K562 (cell line): ENCODE data around the gene PARK7. TPM values are rescaled to one million over a fixed set of nuclear protein-coding genes. Genes with fewer than 3 reads are reported as not detected.
A peak's percentile ranks its signal among the peaks of the same experiment; 100 is the strongest.

Experiments
- ATAC-seq: fragments of 200-7000 bp; cut with Tn5 transposase; 3 replicates; pipeline ENCODE4 v1.9.1; 2020; ENCODE audit warnings: moderate library complexity
- BruUV-seq: library from RNA; stranded (reverse); fragments of 400-500 nt; replicated peaks from 2 replicates; lab custom pipeline; 2021; lab: Mats Ljungman, UMichigan
- CTCF ChIA-PET: fragments of 300-600 bp; formaldehyde crosslinking; extraction: SDS; loops from one replicate; lab custom pipeline; 2021; ENCODE audit warnings: low intra/inter-chr PET ratio; lab: Yijun Ruan, JAX
- POLR2A ChIA-PET: fragments of 300-600, 350-650 bp; sonication (Branson Sonifier 250); formaldehyde crosslinking; extraction: SDS; loops from one replicate; lab custom pipeline; 2021; ENCODE audit warnings: antibody characterized with exemption, inconsistent platforms; lab: Yijun Ruan, JAX
- DNase-seq, 4 experiments: peaks; one replicate each; pipeline versions ENCODE4 v3.0.0 to v3.0.0-alpha.2; 2011 to 2018; ENCODE audit warnings: low spot score in 3 of 4, mixed read lengths in 3 of 4; ENCODE audit errors: extremely low read depth in 1 of 4
- FAIRE-seq: peaks from 2 replicates; lab custom pipeline; 2011; peaks lifted over from hg19 to GRCh38; lab: Jason Lieb, UNC
- H2AFZ ChIP-seq: 2 replicates; pipeline ENCODE4 v1.6.0; 2011; ENCODE audit warnings: low read depth, low read length, control low read depth, inconsistent platforms
- H3K27ac ChIP-seq: fragments of 200-600 bp; 3 replicates; pipeline ENCODE4 v1.8.0; 2011; ENCODE audit warnings: low read depth, mild to moderate bottlenecking, control low read depth, inconsistent platforms, low read length, moderate library complexity, mixed read lengths; ENCODE audit errors: extremely low read depth
- H3K27me3 ChIP-seq, 2 experiments: fragments of 300-600 bp in 1 of 2; 2 replicates in 1 of 2; 3 replicates in 1 of 2; pipeline versions ENCODE4 v1.6.0 to v1.8.0; 2011; ENCODE audit warnings: inconsistent platforms in 2 of 2, low read length in 2 of 2, mild to moderate bottlenecking in 1 of 2, mixed read lengths in 1 of 2, moderate library complexity in 1 of 2; ENCODE audit not compliant: control insufficient read depth in 2 of 2, insufficient read depth in 2 of 2
- H3K36me3 ChIP-seq: fragments of 300-600 bp; 3 replicates; pipeline ENCODE4 v1.8.0; 2011; ENCODE audit warnings: mild to moderate bottlenecking, low read length, inconsistent platforms; ENCODE audit not compliant: control insufficient read depth, insufficient read depth
- H3K4me1 ChIP-seq, 2 experiments: fragments of 200-600 bp in 1 of 2; replicated peaks in 1 of 2; 2 replicates in 1 of 2; 3 replicates in 1 of 2; pipeline versions ENCODE4 v1.5.1 to v1.8.0; 2011; ENCODE audit warnings: inconsistent platforms in 2 of 2, low read length in 2 of 2, mild to moderate bottlenecking in 1 of 2, mixed read lengths in 1 of 2, moderate library complexity in 1 of 2; ENCODE audit not compliant: control insufficient read depth in 2 of 2, insufficient read depth in 2 of 2
- H3K4me2 ChIP-seq: 2 replicates; pipeline ENCODE4 v1.6.1; 2011; ENCODE audit warnings: low read length, control low read depth, inconsistent platforms, mixed read lengths; ENCODE audit not compliant: insufficient read depth
- H3K4me3 ChIP-seq: fragments of 200-600 bp; sonication (generic), shearing (Covaris generic); 2 replicates; pipeline ENCODE4 v1.5.1; 2016; ENCODE audit warnings: control low read depth, inconsistent platforms
- H3K79me2 ChIP-seq: fragments of 200-600 bp; 3 replicates; pipeline ENCODE4 v1.8.0; 2011; ENCODE audit warnings: low read length, inconsistent platforms; ENCODE audit not compliant: control insufficient read depth, insufficient read depth
- H3K9ac ChIP-seq, 2 experiments: 2 replicates each; pipeline versions ENCODE4 v1.6.0 to v1.6.1; 2011; ENCODE audit warnings: low read depth in 2 of 2, low read length in 2 of 2, control low read depth in 1 of 2, inconsistent platforms in 1 of 2, mild to moderate bottlenecking in 1 of 2, mixed read lengths in 1 of 2; ENCODE audit not compliant: insufficient read depth in 1 of 2
- H3K9me1 ChIP-seq: one replicate; pipeline ENCODE4 v1.6.0; 2011; ENCODE audit warnings: inconsistent platforms, mild to moderate bottlenecking, low read length, moderate library complexity; ENCODE audit not compliant: control insufficient read depth, insufficient read depth
- H3K9me3 ChIP-seq: replicated peaks from 2 replicates; pipeline ENCODE4 v1.5.1; 2011; ENCODE audit warnings: low read depth, low read length, inconsistent platforms; ENCODE audit not compliant: control insufficient read depth, insufficient read depth
- H4K20me1 ChIP-seq: replicated peaks from 2 replicates; pipeline ENCODE4 v1.6.1; 2011; ENCODE audit warnings: low read length, inconsistent platforms, mixed read lengths; ENCODE audit not compliant: control insufficient read depth, insufficient read depth
- CBFB ChIP-seq: sonication (generic); formaldehyde crosslinking; IDR thresholded peaks from 2 replicates; pipeline ENCODE4 v1.4.0; 2020; ENCODE audit warnings: mild to moderate bottlenecking, missing genetic modification reagents
- CEBPB ChIP-seq: fragments of 450-650 bp; IDR thresholded peaks from 2 replicates; pipeline ENCODE4 v1.6.1; 2016; ENCODE audit warnings: missing genetic modification characterization, missing compliant biosample characterization
- GTF2A2 ChIP-seq: IDR thresholded peaks from 2 replicates; pipeline ENCODE4 v1.6.1; 2016; ENCODE audit warnings: mild to moderate bottlenecking, missing genetic modification characterization, missing compliant biosample characterization
- HDAC1 ChIP-seq, 2 experiments: fragments of 450-650 bp; IDR thresholded peaks; 2 replicates each; pipeline ENCODE4 v1.6.1; 2016 to 2017; ENCODE audit warnings: inconsistent platforms in 1 of 2, mild to moderate bottlenecking in 1 of 2, moderate library complexity in 1 of 2
- SNIP1 ChIP-seq: fragments of 450-650 bp; IDR thresholded peaks from 2 replicates; pipeline ENCODE4 v1.7.1; 2017; ENCODE audit warnings: low read depth, mild to moderate bottlenecking
- TAF1 ChIP-seq: IDR thresholded peaks from 2 replicates; pipeline ENCODE4 v1.6.1; 2011; ENCODE audit warnings: mild to moderate bottlenecking, low read length, moderate library complexity; ENCODE audit not compliant: insufficient read depth, control insufficient read depth, severe bottlenecking; ENCODE audit errors: extremely low read depth
- ZNF408 ChIP-seq: fragments of 250-450 bp; sonication (Bioruptor Pico); IDR thresholded peaks from 2 replicates; pipeline ENCODE4 v1.4.0; 2020; ENCODE audit warnings: low read depth, mild to moderate bottlenecking, moderate library complexity
- WGBS: fragments of 100-300 bp; shearing (Covaris generic); methylation state at CpG from one replicate; pipeline ENCODE4 v1.1.6; 2016; ENCODE audit warnings: low coverage, mixed read lengths; ENCODE audit not compliant: insufficient coverage; ENCODE audit errors: missing lambda C conversion rate; 5-methylcytosine and 5-hydroxymethylcytosine counted together
- in situ Hi-C: fragments of 300-500 bp; cut with MboI; formaldehyde crosslinking; loops from 4 replicates; pipeline ENCODE4 v1.15.0; 2018; ENCODE audit warnings: inconsistent platforms, mixed read lengths
- intact Hi-C: fragments of 100-400 bp; cut with micrococcal nuclease; formaldehyde crosslinking; loops from 2 replicates; pipeline ENCODE4 v1.14.2; 2022
- polyA plus RNA-seq, 8 experiments: library from polyadenylated mRNA; depleted of rRNA in 4 of 8; stranded (reverse) in 5 of 8; unstranded in 3 of 8; fragments of >200 nt; fragmentation: Nextera tagmentation in 2 of 8; fragmentation: Illumina TruSeq in 1 of 8; extraction: Ambion mirVana in 2 of 8; extraction: Trizol in 1 of 8; gene quantifications; 2 replicates each; pipeline versions ENCODE4 v1.2.1 to v1.2.3, GENCODE V29; 2011 to 2014; ENCODE audit warnings: inconsistent platforms in 1 of 8, missing spikeins in 1 of 8
- total RNA-seq, 7 experiments: library from RNA; depleted of rRNA in 6 of 7; stranded (reverse); fragments of >200 nt in 6 of 7; fragmentation: Illumina TruSeq in 2 of 7; extraction: Trizol in 2 of 7; gene quantifications; 2 replicates each; pipeline versions ENCODE4 v1.2.1 to v1.2.3, GENCODE V29; 2011 to 2021; ENCODE audit warnings: low replicate concordance in 1 of 7

Gene PARK7
- total and polyA plus RNA-seq, 9 of the 15 experiments (the other 6 are each of a cell fraction or from before 2014, with no cell fraction given) = 374 to 1,298 (median 484) TPM

- H2AFZ ChIP-seq = no peak overlapping the region
- DNase-seq (no peak), ATAC-seq (no peak)
- peaks cover 0 to 7% of the 10 kb centered on the region in 2 experiments; a peak in 1 of 5 replicates for H3K4me1 ChIP-seq
- no TSS peak for BruUV-seq
- H3K9ac ChIP-seq = no peak overlapping the region
- no peak for TF ChIP-seq ZNF408 (CRISPR knock-in tag)
- 0 out of 2 replicates have a peak, but pooled peaks have one; percentile 5 for TF ChIP-seq CEBPB (tag)
- TF ChIP-seq, all 486 proteins: peak for 1
- H3K27me3 ChIP-seq = peaks cover 0 to 2% of the 10 kb centered on the region in 2 experiments; a peak in 2 of 5 replicates
- 23% methylated on average over 2 of the region's 2 CpGs for WGBS
- POLR2A ChIA-PET = interaction anchor here (0.6 kb wide), 1 partner anchor 1127 kb away, joined by 4 read pairs; no protein-coding TSS in a partner anchor
- H3K9me3 ChIP-seq = no peaks in the 10 kb centered on the region
- no peaks in the 10 kb centered on the region; the same call in 1 of the 2 replicates for H4K20me1 ChIP-seq
- no peaks in the 10 kb centered on the region for H3K79me2 ChIP-seq
- H3K4me3 ChIP-seq = no peak overlapping the region
- FAIRE-seq = no peak
- in situ Hi-C loops = loop anchor here (5.0 to 10.0 kb wide), 2 partner anchors 297 to 351 kb away; no protein-coding TSS in a partner anchor
- CTCF ChIA-PET = interaction anchor here (0.5 to 3.5 kb wide), 8 partner anchors 15 to 349 kb away, joined by 3 to 37 read pairs (median 18); no protein-coding TSS in a partner anchor
- no peak overlapping the region for H3K4me2 ChIP-seq
- intact Hi-C loops = loop anchor here (1.0 to 5.0 kb wide), 4 partner anchors 33 to 348 kb away; no protein-coding TSS in a partner anchor
- no peaks in the 10 kb centered on the region for H3K36me3 ChIP-seq
- no peaks in the 10 kb centered on the region for H3K9me1 ChIP-seq
- H3K27ac ChIP-seq = no peak overlapping the region
Observed at GRCh38 chr1:8015809-8016165, 54.3 kb downstream of the PARK7 start.

DNA sequence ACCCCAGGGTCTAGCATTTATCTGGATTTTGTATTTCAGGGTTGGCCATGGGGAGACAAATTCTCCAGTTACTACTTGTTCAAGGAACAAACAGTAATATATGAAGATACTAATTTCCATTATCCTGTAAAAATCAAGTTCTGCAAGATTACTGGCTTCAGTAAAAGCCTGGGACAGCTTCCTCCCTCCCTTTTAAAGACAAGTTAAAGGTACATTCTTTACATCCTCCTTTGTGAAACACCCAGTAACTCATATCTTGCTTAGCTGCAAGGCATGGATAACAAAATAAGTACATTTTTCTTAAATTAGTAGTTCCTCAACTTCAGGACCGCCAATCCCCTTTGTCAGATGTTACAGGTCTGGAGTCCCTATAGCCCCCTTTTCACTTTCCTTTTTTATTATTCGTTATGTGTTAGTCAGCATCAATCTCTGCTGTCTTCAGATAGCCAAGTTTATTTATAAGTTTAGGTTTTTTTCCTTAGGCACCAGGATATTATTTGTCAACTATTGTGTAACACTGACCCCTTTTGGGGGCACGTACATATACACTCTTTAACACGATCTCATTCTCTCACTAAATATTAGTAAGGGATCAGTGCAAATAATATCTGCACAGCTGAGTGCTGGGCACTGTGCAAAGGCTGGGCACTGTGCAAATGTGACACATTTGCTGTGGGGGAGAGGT, 54.8 kb downstream of the PARK7 start:
- H3K9me1 ChIP-seq = no peaks in the 10 kb centered on the region
- CTCF ChIA-PET = interaction anchor here (0.5 to 3.5 kb wide), 9 partner anchors 30 to 764 kb away, joined by 3 to 37 read pairs (median 5); no protein-coding TSS in a partner anchor
- H3K27me3 ChIP-seq = peaks cover 0 to 2% of the 10 kb centered on the region in 2 experiments; a peak in 2 of 5 replicates
- H3K9ac ChIP-seq = no peak overlapping the region
- H3K4me1 ChIP-seq = peaks cover 0 to 7% of the 10 kb centered on the region in 2 experiments; a peak in 1 of 5 replicates
- POLR2A ChIA-PET = interaction anchor here (0.6 kb wide), 2 partner anchors 33 to 56 kb away, joined by 3 to 4 read pairs; no protein-coding TSS in a partner anchor
- DNase-seq (peak in 2 of 4 experiments; percentile 25), ATAC-seq (peak; percentile 73), FAIRE-seq (no peak)
- H3K4me2 ChIP-seq = no peak overlapping the region
- intact Hi-C loops = loop anchor here (5.0 kb wide), 1 partner anchor 349 kb away; no protein-coding TSS in a partner anchor
- WGBS = 5% methylated on average over 4 of the region's 4 CpGs
- no peaks in the 10 kb centered on the region for H3K79me2 ChIP-seq
- no peaks in the 10 kb centered on the region for H3K9me3 ChIP-seq
- no TSS peak for BruUV-seq
- H3K4me3 ChIP-seq = no peak overlapping the region
- H3K27ac ChIP-seq = no peak overlapping the region
- in situ Hi-C loops = loop anchor here (5.0 to 10.0 kb wide), 2 partner anchors 296 to 352 kb away; no protein-coding TSS in a partner anchor
- H3K36me3 ChIP-seq = no peaks in the 10 kb centered on the region
- H4K20me1 ChIP-seq = no peaks in the 10 kb centered on the region; the same call in 1 of the 2 replicates
- H2AFZ ChIP-seq = no peak overlapping the region
- TF ChIP-seq TAF1 = no peak
- TF ChIP-seq SNIP1 = no peak
- no peak for TF ChIP-seq GTF2A2 (tag)
- TF ChIP-seq HDAC1 (IDR thresholded peaks at IDR 0.05) = no peak
- TF ChIP-seq CBFB (CRISPR knock-in tag) = no peak
